Sciatic nerve (tissue), 2 donors: ENCODE measurements around the gene ADAD2. TPM values are rescaled to one million over a fixed set of nuclear protein-coding genes. Genes with fewer than 3 reads are reported as not detected.

ENCODE experiments used
- ATAC-seq: fragments of 200-7000 bp; cut with Tn5 transposase; one replicate; pipeline ENCODE4 v1.9.1; 2020; ENCODE audit warnings: mild to moderate bottlenecking, moderate library complexity
- DNase-seq: peaks from one replicate; pipeline ENCODE4 v3.0.0-alpha.2; 2020; ENCODE audit warnings: low spot score
- intact Hi-C: fragments of 100-400 bp; cut with DNase I; formaldehyde crosslinking; loops from one replicate; pipeline ENCODE4 v1.14.2; 2022
- total RNA-seq: library from RNA; stranded (reverse); fragmentation: NEBNext Ultra II Directional; extraction: Animal tissue kit (Norgen Biotek cat#: 25700); gene quantifications from one replicate; pipeline ENCODE4 v1.2.1, GENCODE V29; 2021
- donor health status: DM: no; HTN: no; CAD: no.
- donor health status: DM: no; HTN: no; CAD: no.

The ADAD2 gene
- total RNA-seq, 1 donor from 2014 or later: not detected

DNA sequence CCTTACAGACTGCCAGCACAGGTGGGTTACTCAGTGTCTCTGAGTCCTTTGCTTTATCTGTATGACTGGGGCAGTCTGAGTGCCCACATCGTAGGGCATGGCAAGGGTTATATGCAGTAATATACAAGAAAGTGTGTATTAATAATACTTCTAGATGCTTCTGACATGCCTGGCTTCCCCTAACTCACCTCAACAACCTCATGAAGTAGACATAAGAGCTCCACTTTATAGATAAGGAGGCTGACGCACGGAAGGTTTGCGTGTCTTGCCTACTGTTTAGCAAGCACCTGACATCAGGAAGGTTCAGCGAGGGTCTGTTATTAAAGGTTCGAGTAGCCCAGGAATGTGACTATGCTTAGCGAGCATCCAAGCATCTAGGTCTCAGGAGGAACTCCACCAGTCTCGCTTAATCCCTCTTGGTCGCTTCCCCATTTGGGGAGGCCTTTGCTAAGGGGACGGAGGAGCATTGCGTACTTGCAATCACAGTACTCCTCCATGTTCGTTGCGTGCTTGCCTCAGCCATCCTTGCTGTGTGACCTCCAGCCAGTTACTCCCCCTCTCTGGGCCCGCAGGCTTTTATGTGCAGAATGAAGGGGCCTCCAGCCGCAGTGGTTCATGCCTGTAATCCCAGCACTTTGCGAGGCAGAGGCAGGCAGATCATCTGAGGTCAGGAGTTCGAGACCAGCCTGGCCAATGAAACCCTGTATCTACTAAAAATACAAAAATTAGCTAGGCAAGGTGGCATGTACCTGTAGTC, 47.2 kb downstream of the ADAD2 start:
- DNase-seq: no peak
- ATAC-seq: no peak
- intact Hi-C loops: no loop called here

DNA sequence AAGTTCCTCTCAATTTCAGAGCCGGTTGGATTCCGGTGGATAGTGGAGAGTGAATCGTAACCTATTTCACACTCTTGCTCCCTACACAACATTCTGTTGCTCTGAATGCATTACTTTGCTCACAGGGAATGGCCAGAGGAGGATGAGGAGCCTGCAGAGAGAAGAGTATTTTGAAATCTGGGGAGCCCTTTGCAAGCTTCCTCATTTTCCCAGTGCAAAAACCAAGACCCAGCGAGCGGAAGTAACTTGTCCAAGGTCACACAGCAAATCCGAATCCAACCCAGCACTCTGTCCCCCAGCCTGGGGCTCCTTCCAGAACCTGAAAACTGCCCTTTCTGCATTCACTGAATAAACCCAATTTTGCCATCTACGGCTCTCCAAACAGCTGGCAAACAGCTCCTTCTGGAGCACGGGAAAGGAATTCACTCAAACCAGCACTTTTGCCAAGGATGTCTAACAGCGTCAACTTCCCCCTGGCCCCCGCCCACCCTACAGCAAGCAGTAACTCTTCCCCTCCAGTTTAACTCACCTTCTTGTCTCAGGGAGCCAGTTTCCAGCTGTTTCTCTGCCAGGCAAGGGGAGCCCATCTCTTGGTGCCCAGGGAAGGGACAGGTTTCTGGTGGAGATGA, 48.3 kb downstream of the ADAD2 start:
- intact Hi-C loops: no loop called here

DNA sequence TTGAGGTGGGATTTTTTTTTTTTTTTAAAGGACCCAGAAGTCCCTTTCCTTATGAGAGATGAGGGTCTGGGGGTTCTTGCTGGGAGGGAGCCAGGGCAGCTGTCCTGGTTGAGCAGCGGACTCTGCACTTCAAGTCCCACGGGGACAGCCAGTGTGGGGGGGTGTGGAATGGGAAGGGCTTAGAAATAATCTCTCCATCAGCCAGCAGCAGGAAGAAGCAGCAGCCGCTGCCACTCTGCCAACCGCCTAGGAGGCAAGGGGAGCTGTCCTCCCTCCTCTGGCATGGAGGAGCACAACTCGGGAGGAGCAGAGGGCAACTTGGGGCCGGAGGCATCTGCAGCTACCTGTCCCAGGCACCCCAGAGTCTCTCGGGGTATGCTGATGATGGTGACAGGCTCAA, 49.0 kb downstream of the ADAD2 start, which contains the start of gene KCNG4:
Gene KCNG4, minus strand, starts transcription at position 104 of the 400 bp plus-strand sequence. CDS start 2,527 bp downstream, outside the sequence.
- ATAC-seq (no peak), DNase-seq (no peak)
- intact Hi-C loops: no loop called here

More for the DNA sequence above, 48.3 kb downstream of the ADAD2 start:
- no peak for DNase-seq
- ATAC-seq: no peak

DNA sequence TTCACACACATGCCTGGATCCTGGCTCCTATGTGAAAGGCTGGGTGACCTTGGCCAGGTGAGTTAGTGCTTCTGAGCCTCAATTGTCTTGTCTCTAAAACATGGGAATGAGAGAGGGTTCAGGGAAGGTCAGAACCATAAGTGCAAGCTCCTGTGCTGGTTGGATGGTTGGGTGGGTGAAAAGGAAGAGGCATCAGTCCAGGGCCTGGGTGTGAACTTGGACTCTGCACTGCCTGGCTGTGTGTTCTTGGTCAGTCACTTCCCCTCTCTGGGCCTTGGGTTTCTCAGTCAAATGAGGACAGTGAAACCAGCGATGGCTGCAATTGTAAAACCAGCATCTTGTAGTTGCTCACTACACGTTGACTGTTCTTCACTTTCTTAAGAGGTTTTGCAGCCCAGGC, 49.5 kb downstream of the ADAD2 start:
- DNase-seq (no peak), ATAC-seq (no peak)
- intact Hi-C loops: no loop called here

DNA sequence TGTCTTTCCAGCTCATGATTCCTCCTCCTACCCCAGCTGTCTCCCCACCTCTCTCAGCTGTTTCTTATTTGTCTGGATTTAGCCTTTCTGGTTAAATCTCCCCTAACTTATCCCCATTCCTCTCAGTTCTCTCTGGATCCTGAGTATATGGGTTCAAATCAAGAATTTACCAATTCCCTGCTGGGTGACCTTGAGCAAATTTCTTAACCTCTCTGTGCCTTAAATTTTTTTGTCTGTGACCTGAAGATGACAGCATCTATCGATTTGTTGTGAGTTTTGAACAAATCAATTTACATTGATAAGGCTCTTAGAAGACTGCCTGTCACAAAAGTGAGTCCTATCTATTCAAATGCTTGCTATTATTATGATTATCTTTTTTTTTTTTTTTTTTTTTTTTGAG, 50.8 kb downstream of the ADAD2 start:
- DNase-seq (no peak), ATAC-seq (no peak)
- intact Hi-C loops: no loop called here

DNA sequence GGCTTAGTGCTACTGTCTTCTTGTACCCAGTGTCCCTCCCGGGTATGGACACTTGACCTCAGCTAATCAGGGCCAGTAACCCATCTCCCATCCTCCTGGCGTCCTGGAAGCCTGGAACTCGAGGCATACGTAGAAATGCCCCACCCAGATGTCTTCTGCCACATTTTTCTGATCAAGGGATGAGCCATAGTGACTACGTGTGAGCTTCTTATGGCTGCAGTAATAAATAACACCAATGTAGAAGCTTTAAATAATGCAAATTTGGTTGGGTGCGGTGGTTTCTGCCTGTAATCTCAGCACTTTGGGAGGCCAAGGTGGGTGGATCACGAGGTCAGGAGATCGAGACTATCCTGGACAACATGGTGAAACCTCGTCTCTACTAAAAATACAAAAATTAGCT, 51.9 kb downstream of the ADAD2 start:
- ATAC-seq: no peak
- no peak for DNase-seq
- intact Hi-C loops: no loop called here

DNA sequence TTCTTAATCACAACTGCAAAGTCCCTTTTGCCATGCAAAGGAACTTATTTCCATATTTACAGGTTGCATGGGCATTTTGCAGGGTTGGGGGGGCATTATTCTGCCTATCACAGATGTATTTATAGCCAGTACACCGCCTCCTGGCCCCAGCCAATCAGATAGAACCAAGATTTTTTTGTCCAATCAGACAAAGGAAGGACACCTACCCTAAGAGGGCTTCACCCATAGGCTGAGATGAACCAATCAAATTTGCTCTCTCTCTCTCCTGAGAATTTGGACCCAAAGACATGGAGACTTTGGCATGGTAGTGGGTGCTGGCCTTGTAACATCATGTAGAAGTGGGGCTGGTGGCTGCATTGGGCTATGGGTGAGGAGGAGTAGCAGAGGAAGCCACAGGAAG, 52.8 kb downstream of the ADAD2 start:
- no peak for ATAC-seq
- DNase-seq: no peak
- intact Hi-C loops: no loop called here

DNA sequence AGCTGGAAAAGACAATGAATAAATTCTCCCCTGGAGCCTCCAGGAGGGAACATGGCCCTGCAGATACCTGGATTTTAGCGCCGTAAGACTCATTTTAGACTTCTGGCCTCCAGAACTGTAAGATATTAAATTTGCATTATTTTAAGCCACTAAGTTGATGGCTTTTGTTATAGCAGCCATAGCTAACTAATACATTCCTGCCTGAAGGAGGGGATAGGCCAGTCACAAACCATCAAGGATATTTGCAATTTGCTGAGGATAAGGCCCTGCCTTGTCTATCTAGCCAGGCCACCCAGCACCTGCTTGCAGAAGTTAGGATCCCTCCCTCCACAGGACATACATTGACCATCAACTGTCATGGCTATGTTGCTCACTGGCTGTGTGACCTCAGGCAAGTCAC, 53.8 kb downstream of the ADAD2 start:
- intact Hi-C loops: no loop called here
- ATAC-seq (no peak), DNase-seq (no peak)

DNA sequence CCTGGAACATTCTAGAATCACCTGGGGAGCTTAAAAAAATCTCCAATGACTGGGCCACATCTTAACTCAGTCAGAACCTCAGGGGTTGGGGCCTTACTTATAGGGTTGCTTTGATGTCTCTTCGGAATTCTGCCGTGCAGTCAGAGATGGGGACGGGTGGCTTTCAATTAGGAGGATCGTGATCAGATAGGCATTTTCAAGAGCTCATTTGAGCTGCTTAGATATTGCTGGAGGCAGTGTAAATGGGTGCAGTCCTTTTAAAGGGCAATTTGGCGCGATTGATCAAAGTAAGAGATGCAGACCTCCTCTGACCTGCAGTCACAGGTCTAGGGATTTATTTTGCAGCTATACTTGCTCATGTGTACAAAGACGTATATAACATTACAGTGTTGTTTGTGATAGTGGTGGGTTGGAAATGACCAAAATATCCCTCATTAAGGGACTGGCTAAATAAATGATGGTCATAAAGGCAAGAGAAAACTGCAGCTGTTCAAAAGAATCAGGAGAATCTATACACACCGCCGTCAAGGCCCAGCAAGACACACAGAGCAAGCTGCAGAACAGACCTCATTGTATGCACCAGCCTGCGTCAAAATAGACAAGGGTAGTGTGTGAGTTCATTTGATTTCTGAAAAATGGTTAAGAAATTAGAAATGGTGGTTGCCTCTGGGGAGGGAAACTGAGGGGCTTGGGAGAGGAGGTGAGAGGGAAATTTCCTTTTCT, 55.2 kb downstream of the ADAD2 start:
- intact Hi-C loops: no loop called here
- DNase-seq: no peak
- no peak for ATAC-seq

DNA sequence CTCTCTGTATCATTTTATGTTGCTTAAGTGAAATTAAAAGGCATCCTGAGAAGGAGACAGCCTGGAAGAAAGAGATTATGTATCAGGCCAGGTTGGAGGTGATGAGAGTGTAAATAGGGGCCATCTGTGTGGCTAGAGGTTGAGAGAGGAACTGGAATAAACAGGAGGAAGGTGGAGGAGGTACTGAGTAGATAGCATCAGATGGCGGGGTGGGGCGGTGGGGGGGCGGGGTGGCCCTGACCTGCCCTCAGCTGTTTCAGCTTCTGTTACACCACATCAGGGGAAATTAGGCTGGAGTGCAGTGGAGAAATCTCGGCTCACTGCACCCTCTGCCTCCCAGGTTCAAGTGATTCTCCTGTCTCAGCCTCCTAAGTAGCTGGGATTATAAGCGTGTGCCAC, 55.7 kb downstream of the ADAD2 start:
- ATAC-seq: no peak
- DNase-seq: no peak
- intact Hi-C loops: no loop called here

Other genes with a start within 250 kb of the ADAD2 start
- 11.5 TPM for gene OSGIN1, start 237.9 kb upstream of the ADAD2 start, total RNA-seq
- gene NECAB2, start 222.9 kb upstream of the ADAD2 start, total RNA-seq: 0.80 TPM
- gene SLC38A8, start 148.4 kb upstream of the ADAD2 start, total RNA-seq: not detected
- 91.1 TPM for gene MBTPS1, start 74.2 kb upstream of the ADAD2 start, total RNA-seq
- gene HSDL1, start 46.0 kb upstream of the ADAD2 start, total RNA-seq: 31.3 TPM
- 1.4 TPM for gene DNAAF1, start 45.8 kb upstream of the ADAD2 start, total RNA-seq
- gene TAF1C, start 4.1 kb upstream of the ADAD2 start, total RNA-seq: 43.2 TPM
- gene KCNG4, start 48.9 kb downstream of the ADAD2 start, total RNA-seq: not detected
- gene WFDC1, start 103.7 kb downstream of the ADAD2 start, total RNA-seq: 31.6 TPM
- 0.58 TPM for gene ATP2C2, start 177.4 kb downstream of the ADAD2 start, total RNA-seq